SIG-M5 (cell line): ENCODE measurements around the gene CXorf51A.
"Not testable (repeated sequence)": the region's sequence is repeated elsewhere in the genome, so short reads cannot be mapped to it uniquely, and the experiment has no call there.

ENCODE experiments used
- DNase-seq: peaks from one replicate; lab custom pipeline; 2025; lab: John Stamatoyannopoulos, UW

Gene CXorf51A

DNA sequence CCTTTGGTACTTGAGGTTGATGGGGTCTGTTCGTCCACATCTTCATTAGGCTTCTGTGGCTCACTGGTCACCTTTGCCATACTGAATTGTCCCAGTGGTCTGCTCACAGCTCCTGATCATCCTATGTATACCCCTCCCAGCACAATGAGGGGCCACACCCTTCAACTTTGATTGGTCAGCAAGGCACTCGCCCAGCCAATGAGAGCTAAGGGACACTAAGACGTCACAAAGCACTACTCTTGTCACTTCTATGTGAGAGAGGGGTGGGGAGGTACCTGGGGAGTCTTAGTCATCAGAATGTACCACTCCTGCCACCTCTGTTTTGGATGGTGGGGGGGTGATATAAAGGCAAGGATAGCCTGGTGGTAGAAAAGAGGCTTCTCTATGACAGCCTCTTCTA, at the start of gene CXorf51A:
CXorf51A (minus strand) TSS at position 101 of the 400 bp plus-strand sequence; CDS start at position 80, 21 bp downstream.
- DNase-seq = not testable (repeated sequence)

DNA sequence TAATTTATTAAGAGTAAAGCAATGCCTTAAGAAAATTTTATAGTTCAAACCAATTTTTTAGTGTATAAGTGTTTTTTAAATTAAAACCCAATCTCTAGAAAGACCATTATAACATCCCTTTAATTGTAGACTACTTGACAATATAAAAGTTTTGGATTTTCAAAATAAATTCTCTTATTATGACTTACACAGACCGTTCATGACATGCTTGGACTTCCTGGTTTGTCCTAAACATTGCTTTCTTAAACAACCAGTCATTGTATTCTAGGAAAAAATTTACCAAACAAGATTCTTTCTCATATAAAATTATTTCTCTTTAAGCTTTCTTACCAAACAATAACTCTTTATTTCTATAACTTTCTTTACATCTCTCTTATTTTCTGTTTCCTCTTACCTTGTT, 49.0 kb upstream of the CXorf51A start:
- no peak for DNase-seq

DNA sequence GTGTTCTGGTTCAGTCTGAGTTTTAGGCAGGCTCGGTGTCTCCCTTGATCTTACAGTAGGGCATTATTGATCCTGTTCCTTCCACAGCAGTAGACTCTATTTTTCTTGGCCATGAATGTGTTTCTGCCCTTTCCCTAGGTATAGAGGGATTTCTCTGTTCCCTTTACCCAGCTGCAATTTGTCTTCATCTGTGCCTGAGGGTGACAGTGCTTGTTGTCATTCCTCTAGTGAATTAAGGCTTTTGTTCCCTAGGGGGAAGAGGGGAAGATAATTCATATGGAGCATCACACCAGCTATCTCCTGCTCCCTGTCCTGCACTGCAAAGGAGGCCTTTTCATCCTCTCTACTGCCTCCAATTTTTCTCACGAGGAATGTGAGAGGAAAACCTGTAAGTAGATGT, 39.7 kb upstream of the CXorf51A start:
- no peak for DNase-seq

DNA sequence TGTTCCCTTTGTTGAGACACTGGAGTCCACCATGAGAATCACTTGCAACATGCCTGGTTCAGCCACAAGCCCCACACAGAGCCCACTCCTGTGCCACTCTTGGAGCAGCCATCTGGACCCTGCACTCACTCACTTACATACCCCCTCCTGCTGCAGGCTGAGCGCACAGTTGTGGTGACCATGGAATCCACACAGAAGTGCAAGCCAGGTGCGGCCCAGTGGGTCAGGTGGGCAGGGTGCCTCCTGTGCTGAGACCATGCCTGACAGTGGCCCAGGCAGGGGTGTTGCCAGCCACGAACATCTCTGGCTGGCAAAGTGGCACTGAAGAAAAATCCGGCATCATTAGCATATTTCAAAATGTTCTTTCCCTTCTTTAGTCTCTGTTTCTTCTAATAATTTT, 17.4 kb upstream of the CXorf51A start:
- DNase-seq = no peak

DNA sequence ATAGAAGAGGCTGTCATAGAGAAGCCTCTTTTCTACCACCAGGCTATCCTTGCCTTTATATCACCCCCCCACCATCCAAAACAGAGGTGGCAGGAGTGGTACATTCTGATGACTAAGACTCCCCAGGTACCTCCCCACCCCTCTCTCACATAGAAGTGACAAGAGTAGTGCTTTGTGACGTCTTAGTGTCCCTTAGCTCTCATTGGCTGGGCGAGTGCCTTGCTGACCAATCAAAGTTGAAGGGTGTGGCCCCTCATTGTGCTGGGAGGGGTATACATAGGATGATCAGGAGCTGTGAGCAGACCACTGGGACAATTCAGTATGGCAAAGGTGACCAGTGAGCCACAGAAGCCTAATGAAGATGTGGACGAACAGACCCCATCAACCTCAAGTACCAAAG, 5.1 kb downstream of the CXorf51A start, which contains the start of gene CXorf51B:
CXorf51B (plus strand) TSS at position 301 of the 400 bp plus-strand sequence; CDS start at position 322, 21 bp downstream.
- not testable (repeated sequence) for DNase-seq
